HepG2 (cell line): Measurements from ENCODE around the gene SMTNL2. TPM values are rescaled to one million over a fixed set of nuclear protein-coding genes. Genes with fewer than 3 reads are reported as not detected.

Experiments used
- ATAC-seq: fragments of 200-7000 bp; cut with Tn5 transposase; 3 replicates; pipeline ENCODE4 v1.9.1; 2020; ENCODE audit warnings: mild to moderate bottlenecking, moderate library complexity
- BruUV-seq: library from RNA; stranded (reverse); fragments of 400-500 nt; replicated peaks from 2 replicates; lab custom pipeline; 2021; lab: Mats Ljungman, UMichigan
- CTCF ChIA-PET: fragments of 300-600 bp; formaldehyde crosslinking; extraction: SDS; loops from one replicate; lab custom pipeline; 2021; ENCODE audit warnings: low total read pairs, inconsistent platforms, low intra/inter-chr PET ratio; lab: Yijun Ruan, JAX
- POLR2A ChIA-PET: fragments of 350-600 bp; sonication (Branson Sonifier 250); formaldehyde crosslinking; loops from one replicate; lab custom pipeline; 2020; ENCODE audit warnings: antibody characterized with exemption, inconsistent platforms; lab: Yijun Ruan, JAX
- DNase-seq: peaks from one replicate; pipeline ENCODE4 v3.0.0-alpha.2; 2015; ENCODE audit warnings: low spot score
- FAIRE-seq: peaks from 3 replicates; lab custom pipeline; 2011; peaks lifted over from hg19 to GRCh38; lab: Jason Lieb, UNC
- H2AFZ ChIP-seq: one replicate; pipeline ENCODE4 v1.6.1; 2011; ENCODE audit warnings: low read length, inconsistent platforms
- H3K27ac ChIP-seq: fragments of 300-600 bp; 3 replicates; pipeline ENCODE4 v1.8.0; 2011; ENCODE audit warnings: mixed run types, mild to moderate bottlenecking, mixed read lengths, low read length, inconsistent platforms; ENCODE audit not compliant: insufficient read depth; ENCODE audit errors: extremely low read length
- H3K27me3 ChIP-seq, 2 experiments: fragments of 200-600 bp in 1 of 2; 2 replicates in 1 of 2; 3 replicates in 1 of 2; pipeline versions ENCODE4 v1.6.0 to v1.8.0; 2011; ENCODE audit warnings: low read length in 2 of 2, mild to moderate bottlenecking in 2 of 2, moderate library complexity in 2 of 2, inconsistent platforms in 1 of 2; ENCODE audit not compliant: insufficient read depth in 2 of 2, control insufficient read depth in 1 of 2
- H3K36me3 ChIP-seq, 2 experiments: fragments of 200-600 bp in 1 of 2; replicated peaks in 1 of 2; 2 replicates in 1 of 2; 3 replicates in 1 of 2; pipeline versions ENCODE4 v1.5.1 to v1.8.0; 2011; ENCODE audit warnings: low read length in 2 of 2, inconsistent platforms in 1 of 2; ENCODE audit not compliant: insufficient read depth in 2 of 2, control insufficient read depth in 1 of 2
- H3K4me1 ChIP-seq: 2 replicates; pipeline ENCODE4 v1.5.1; 2012; ENCODE audit warnings: low read length, inconsistent platforms; ENCODE audit not compliant: insufficient read depth
- H3K4me2 ChIP-seq: 2 replicates; pipeline ENCODE4 v1.6.0; 2011; ENCODE audit warnings: low read depth, low read length, inconsistent platforms
- H3K4me3 ChIP-seq, 3 experiments: fragments of 200-600 bp in 1 of 3; sonication (generic), shearing (Covaris generic) in 1 of 3; replicated peaks in 1 of 3; 2 replicates each; pipeline ENCODE4 v1.5.1; 2011 to 2016; ENCODE audit warnings: low read length in 3 of 3, inconsistent platforms in 2 of 3, low read depth in 2 of 3, mild to moderate bottlenecking in 2 of 3, control low read depth in 1 of 3, mixed read lengths in 1 of 3; ENCODE audit not compliant: insufficient read depth in 1 of 3
- H3K79me2 ChIP-seq: one replicate; pipeline ENCODE4 v1.6.1; 2011; ENCODE audit warnings: low read length, inconsistent platforms; ENCODE audit not compliant: insufficient read depth
- H3K9ac ChIP-seq: 2 replicates; pipeline ENCODE4 v1.6.0; 2011; ENCODE audit warnings: mild to moderate bottlenecking, low read depth, low read length, inconsistent platforms; ENCODE audit not compliant: insufficient read depth
- H3K9me3 ChIP-seq: 2 replicates; pipeline ENCODE4 v1.5.1; 2012; ENCODE audit warnings: mild to moderate bottlenecking, low read length
- H4K20me1 ChIP-seq: 2 replicates; pipeline ENCODE4 v1.6.0; 2011; ENCODE audit warnings: inconsistent platforms, mild to moderate bottlenecking, low read length, moderate library complexity; ENCODE audit not compliant: insufficient read depth
- FOXC1 ChIP-seq: sonication (generic); formaldehyde crosslinking; IDR thresholded peaks from 2 replicates; pipeline ENCODE4 v1.8.0; 2022; ENCODE audit warnings: mild to moderate bottlenecking, missing genetic modification reagents, borderline replicate concordance
- RFX5 ChIP-seq: IDR thresholded peaks from 2 replicates; pipeline ENCODE4 v1.6.1; 2011; ENCODE audit warnings: low read depth, low read length, improper control_type of control experiment
- RXRB ChIP-seq: IDR thresholded peaks from 2 replicates; pipeline ENCODE4 v1.6.1; 2016; ENCODE audit warnings: borderline replicate concordance, missing genetic modification reagents, missing compliant biosample characterization
- ZNF883 ChIP-seq: sonication (generic); formaldehyde crosslinking; IDR thresholded peaks from 2 replicates; pipeline ENCODE4 v1.5.1; 2020; ENCODE audit warnings: mild to moderate bottlenecking, missing genetic modification reagents; ENCODE audit errors: not compliant biosample characterization
- WGBS: methylation state at CpG from one replicate; pipeline ENCODE4 v1.1.6; 2017; ENCODE audit warnings: low lambda C conversion rate; 5-methylcytosine and 5-hydroxymethylcytosine counted together
- in situ Hi-C: cut with HindIII; loops from 2 replicates; pipeline ENCODE4 v1.10.0; 2017; ENCODE audit warnings: low pct_unique_long_range_greater_than_20kb; ENCODE audit not compliant: extremely low pct_ligation_motif_present
- intact Hi-C: fragments of 100-400 bp; cut with micrococcal nuclease; formaldehyde crosslinking; loops from one replicate; pipeline ENCODE4 v1.10.0; 2022; ENCODE audit not compliant: unreplicated experiment
- polyA plus RNA-seq, 8 experiments: library from polyadenylated mRNA; depleted of rRNA in 3 of 8; stranded (reverse) in 7 of 8; unstranded in 1 of 8; fragments of >200 nt; fragmentation: Illumina TruSeq in 4 of 8; extraction: Trizol in 4 of 8; gene quantifications; 2 replicates each; pipeline versions ENCODE4 v1.2.1 to v1.2.3, GENCODE V29; 2011 to 2016; ENCODE audit warnings: low read depth in 4 of 8, missing spikeins in 1 of 8, mixed read lengths in 1 of 8; ENCODE audit not compliant: insufficient read depth in 1 of 8
- total RNA-seq, 5 experiments: library from RNA; depleted of rRNA; stranded (reverse); fragments of >200 nt; fragmentation: Illumina TruSeq; extraction: Trizol; gene quantifications; 2 replicates each; pipeline ENCODE4 v1.2.3, GENCODE V29; 2016; ENCODE audit warnings: low read depth in 1 of 5
- TF ChIP-seq, protein P1 (sequence below): IDR thresholded peaks from 2 replicates; pipeline ENCODE4 v1.6.1; 2018; ENCODE audit warnings: missing genetic modification reagents, mild to moderate bottlenecking, missing compliant biosample characterization
- TF ChIP-seq, protein P2 (sequence below): sonication (generic); formaldehyde crosslinking; IDR thresholded peaks from 2 replicates; pipeline ENCODE4 v1.8.1; 2023; ENCODE audit warnings: mild to moderate bottlenecking, missing genetic modification reagents

SMTNL2 gene
- total and polyA plus RNA-seq, 2 of the 13 experiments (the other 11 are each of a cell fraction or from before 2014, with no cell fraction given) = 0.41 to 5.1 TPM

DNA sequence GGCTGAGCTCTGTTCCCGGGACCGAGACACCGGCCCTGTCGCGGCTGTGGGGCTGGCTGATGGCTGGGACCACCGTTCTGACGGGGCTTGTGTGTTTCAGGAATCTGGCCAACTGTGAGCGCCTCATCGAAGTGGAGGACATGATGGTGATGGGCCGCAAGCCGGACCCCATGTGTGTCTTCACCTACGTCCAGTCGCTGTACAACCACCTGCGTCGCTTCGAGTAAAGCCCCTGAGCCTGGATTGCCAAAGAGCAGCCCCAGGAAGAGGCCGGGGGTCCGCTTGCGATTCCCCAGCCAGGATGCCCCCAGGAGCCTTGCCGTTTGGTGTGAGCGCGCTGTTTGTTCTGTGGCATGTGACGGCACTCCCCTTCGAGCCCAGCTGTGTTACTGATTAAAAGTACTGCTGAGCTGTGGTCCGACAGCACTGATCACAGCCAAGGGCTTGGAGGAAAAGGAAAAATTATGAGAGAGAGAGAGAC lies 23.0 kb downstream of the SMTNL2 start:
- intact Hi-C loops (no loop called here), in situ Hi-C loops (no loop called here)
- CTCF ChIA-PET = no interaction called here
- Histone ChIP-seq H3K27me3 (no peaks in the 10 kb centered on the region), H3K4me3 (no peak overlapping the region), H3K4me2 (no peak overlapping the region), H3K9ac (no peak overlapping the region), H4K20me1 (no peaks in the 10 kb centered on the region), H3K27ac (no peak overlapping the region), H2AFZ (no peak overlapping the region), H3K4me1 (peaks cover 65% of the 10 kb centered on the region), H3K9me3 (no peaks in the 10 kb centered on the region), H3K79me2 (no peaks in the 10 kb centered on the region), H3K36me3 (no peaks in the 10 kb centered on the region)
- 76% methylated on average over 9 of the region's 25 CpGs for WGBS
- TF ChIP-seq RXRB (CRISPR knock-in tag) (no peak), ZNF883 (no peak), RFX5 (no peak), FOXC1 (CRISPR knock-in tag) (no peak)
- TF ChIP-seq, protein P1, sequence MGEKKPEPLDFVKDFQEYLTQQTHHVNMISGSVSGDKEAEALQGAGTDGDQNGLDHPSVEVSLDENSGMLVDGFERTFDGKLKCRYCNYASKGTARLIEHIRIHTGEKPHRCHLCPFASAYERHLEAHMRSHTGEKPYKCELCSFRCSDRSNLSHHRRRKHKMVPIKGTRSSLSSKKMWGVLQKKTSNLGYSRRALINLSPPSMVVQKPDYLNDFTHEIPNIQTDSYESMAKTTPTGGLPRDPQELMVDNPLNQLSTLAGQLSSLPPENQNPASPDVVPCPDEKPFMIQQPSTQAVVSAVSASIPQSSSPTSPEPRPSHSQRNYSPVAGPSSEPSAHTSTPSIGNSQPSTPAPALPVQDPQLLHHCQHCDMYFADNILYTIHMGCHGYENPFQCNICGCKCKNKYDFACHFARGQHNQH = no peak
- TF ChIP-seq, protein P2, sequence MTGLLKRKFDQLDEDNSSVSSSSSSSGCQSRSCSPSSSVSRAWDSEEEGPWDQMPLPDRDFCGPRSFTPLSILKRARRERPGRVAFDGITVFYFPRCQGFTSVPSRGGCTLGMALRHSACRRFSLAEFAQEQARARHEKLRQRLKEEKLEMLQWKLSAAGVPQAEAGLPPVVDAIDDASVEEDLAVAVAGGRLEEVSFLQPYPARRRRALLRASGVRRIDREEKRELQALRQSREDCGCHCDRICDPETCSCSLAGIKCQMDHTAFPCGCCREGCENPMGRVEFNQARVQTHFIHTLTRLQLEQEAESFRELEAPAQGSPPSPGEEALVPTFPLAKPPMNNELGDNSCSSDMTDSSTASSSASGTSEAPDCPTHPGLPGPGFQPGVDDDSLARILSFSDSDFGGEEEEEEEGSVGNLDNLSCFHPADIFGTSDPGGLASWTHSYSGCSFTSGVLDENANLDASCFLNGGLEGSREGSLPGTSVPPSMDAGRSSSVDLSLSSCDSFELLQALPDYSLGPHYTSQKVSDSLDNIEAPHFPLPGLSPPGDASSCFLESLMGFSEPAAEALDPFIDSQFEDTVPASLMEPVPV (CRISPR knock-in tag) = no peak
- no peak for DNase-seq
- FAIRE-seq = no peak
- BruUV-seq = no TSS peak
- POLR2A ChIA-PET = interaction anchor here (1.0 kb wide), 1 partner anchor 31 kb away, joined by 4 read pairs; no protein-coding TSS in a partner anchor
- ATAC-seq = no peak
